Femur (tissue), 1 donor: ENCODE data around the gene UCKL1.
"Not testable (repeated sequence)": the region's sequence is repeated elsewhere in the genome, so short reads cannot be mapped to it uniquely, and the experiment has no call there.

Experiments
- DNase-seq: peaks from one replicate; pipeline ENCODE4 v3.0.0-alpha.2; 2017

UCKL1 gene

GRCh38 chr20:63972312-63973159, 16.3 kb upstream of the UCKL1 start:
- peak; percentile 21 for DNase-seq

GRCh38 chr20:63971960-63972311, 15.7 kb upstream of the UCKL1 start:
- DNase-seq: not testable (repeated sequence)

- no peak for DNase-seq
Observed at GRCh38 chr20:63970714-63971431, 14.7 kb upstream of the UCKL1 start.

GRCh38 chr20:63969838-63970713, 13.9 kb upstream of the UCKL1 start, which contains the start of gene ZNF512B:
Gene ZNF512B, minus strand, starts transcription at chr20:63969930. Its CDS starts 1,980 bp downstream, at chr20:63967950.
- DNase-seq: peak; percentile 82

GRCh38 chr20:63968928-63969760, 12.9 kb upstream of the UCKL1 start:
- peak; percentile 55 for DNase-seq

GRCh38 chr20:63968136-63968927, 12.1 kb upstream of the UCKL1 start:
- DNase-seq: peak; percentile 36

- DNase-seq: peak; percentile 21
Observed at GRCh38 chr20:63967330-63968135, 11.3 kb upstream of the UCKL1 start.

GRCh38 chr20:63966944-63967322, 10.7 kb upstream of the UCKL1 start:
- DNase-seq: peak; percentile 19

- DNase-seq: peak; percentile 16
Observed at GRCh38 chr20:63966172-63966943, 10.1 kb upstream of the UCKL1 start.

GRCh38 chr20:63964412-63964811, 8.2 kb upstream of the UCKL1 start:
- DNase-seq: peak; percentile 15

GRCh38 chr20:63963784-63964301, 7.6 kb upstream of the UCKL1 start:
- DNase-seq: no peak

- no peak for DNase-seq
Observed at GRCh38 chr20:63963348-63963741, 7.1 kb upstream of the UCKL1 start.

GRCh38 chr20:63962426-63963347, 6.5 kb upstream of the UCKL1 start:
- DNase-seq: no peak

- DNase-seq: no peak
Observed at GRCh38 chr20:63961664-63962425, 5.6 kb upstream of the UCKL1 start.

GRCh38 chr20:63960654-63961621, 4.7 kb upstream of the UCKL1 start:
- DNase-seq: not testable (repeated sequence)

- DNase-seq: no peak
Observed at GRCh38 chr20:63959699-63960075, 3.5 kb upstream of the UCKL1 start.
